H1 (cell line): ENCODE data around the gene ZFP36L1. TPM values are rescaled to one million over a fixed set of nuclear protein-coding genes. Genes with fewer than 3 reads are reported as not detected.
A peak's percentile ranks its signal among the peaks of the same experiment; 100 is the strongest.

Experiments
- CTCF ChIA-PET: fragments of 300-600 bp; sonication (Branson Sonifier 250); formaldehyde crosslinking; loops from one replicate; lab custom pipeline; 2021; ENCODE audit not compliant: partially characterized antibody; lab: Charles Lee
- POLR2A ChIA-PET: fragments of 300-600 bp; sonication (Branson Sonifier 250); formaldehyde crosslinking; loops from one replicate; lab custom pipeline; 2021; ENCODE audit warnings: inconsistent platforms; ENCODE audit not compliant: partially characterized antibody; lab: Charles Lee
- DNase-seq, 2 experiments: peaks; one replicate each; pipeline versions ENCODE4 v3.0.0 to v3.0.0-alpha.2; 2010 to 2022; ENCODE audit warnings: low spot score in 2 of 2, low read depth in 1 of 2, mixed read lengths in 1 of 2
- FAIRE-seq: peaks from 2 replicates; lab custom pipeline; 2011; peaks lifted over from hg19 to GRCh38; lab: Jason Lieb, UNC
- H2AFZ ChIP-seq: 2 replicates; pipeline ENCODE4 v1.8.1; 2012; ENCODE audit warnings: low read length, inconsistent platforms
- H2AK5ac ChIP-seq: 2 replicates; pipeline ENCODE4 v1.6.1; 2013; ENCODE audit warnings: low read depth, low read length
- H2BK120ac ChIP-seq: replicated peaks from 2 replicates; pipeline ENCODE3; 2013; ENCODE audit warnings: low read depth, low read length, inconsistent platforms
- H2BK12ac ChIP-seq: 2 replicates; pipeline ENCODE4 v1.6.1; 2013; ENCODE audit warnings: low read depth, low read length
- H2BK15ac ChIP-seq: 2 replicates; pipeline ENCODE4 v1.6.1; 2013; ENCODE audit warnings: low read length
- H2BK20ac ChIP-seq: 2 replicates; pipeline ENCODE4 v1.6.1; 2013; ENCODE audit warnings: low read length
- H2BK5ac ChIP-seq: 2 replicates; pipeline ENCODE4 v1.6.1; 2013; ENCODE audit warnings: low read depth, low read length
- H3K14ac ChIP-seq: 2 replicates; pipeline ENCODE4 v1.6.1; 2013; ENCODE audit warnings: inconsistent platforms; ENCODE audit not compliant: insufficient read length
- H3K18ac ChIP-seq: 2 replicates; pipeline ENCODE4 v1.6.1; 2013; ENCODE audit warnings: low read length; ENCODE audit errors: extremely low read depth
- H3K23ac ChIP-seq: 2 replicates; pipeline ENCODE4 v1.6.1; 2013; ENCODE audit warnings: inconsistent platforms; ENCODE audit not compliant: insufficient read length
- H3K23me2 ChIP-seq: 2 replicates; pipeline ENCODE4 v1.6.1; 2013; ENCODE audit warnings: low read depth, low read length
- H3K27ac ChIP-seq: 2 replicates; pipeline ENCODE4 v1.6.1; 2011; ENCODE audit warnings: low read depth, low read length, inconsistent platforms
- H3K27me3 ChIP-seq, 4 experiments: replicated peaks in 1 of 4; 1 replicate in 1 of 4; 2 replicates in 3 of 4; pipeline versions ENCODE4 v1.6.1 to v1.8.1; 2011 to 2013; ENCODE audit warnings: low read length in 3 of 4, mild to moderate bottlenecking in 3 of 4, inconsistent platforms in 2 of 4, mixed read lengths in 2 of 4, moderate library complexity in 1 of 4; ENCODE audit not compliant: control insufficient read depth in 3 of 4, insufficient read depth in 3 of 4; ENCODE audit errors: extremely low read depth in 1 of 4
- H3K36me3 ChIP-seq, 4 experiments: 2 replicates each; pipeline versions ENCODE4 v1.6.1 to v1.8.1; 2011 to 2013; ENCODE audit warnings: mild to moderate bottlenecking in 4 of 4, low read length in 3 of 4, moderate library complexity in 2 of 4, control low read depth in 1 of 4, inconsistent platforms in 1 of 4; ENCODE audit not compliant: insufficient read depth in 4 of 4, control insufficient read depth in 2 of 4
- H3K4ac ChIP-seq: replicated peaks from 2 replicates; pipeline ENCODE3; 2013; ENCODE audit warnings: low read length, low read depth, mixed read lengths, inconsistent platforms; ENCODE audit not compliant: insufficient read length
- H3K4me1 ChIP-seq, 4 experiments: replicated peaks in 1 of 4; 1 replicate in 1 of 4; 2 replicates in 3 of 4; pipeline versions ENCODE4 v1.6.1 to v1.8.1; 2011 to 2013; ENCODE audit warnings: low read length in 3 of 4, inconsistent platforms in 2 of 4, mixed read lengths in 1 of 4; ENCODE audit not compliant: insufficient read depth in 4 of 4, control insufficient read depth in 3 of 4
- H3K4me2 ChIP-seq, 2 experiments: 2 replicates each; pipeline versions ENCODE4 v1.6.1 to v1.8.1; 2011 to 2013; ENCODE audit warnings: low read depth in 2 of 2, low read length in 2 of 2, control low read depth in 1 of 2, inconsistent platforms in 1 of 2, mild to moderate bottlenecking in 1 of 2; ENCODE audit not compliant: insufficient read depth in 1 of 2
- H3K4me3 ChIP-seq, 4 experiments: fragments of 200-600, 300-600 bp in 1 of 4; sonication (generic), shearing (Covaris generic), sonication (Bioruptor Twin) in 1 of 4; 2 replicates each; pipeline versions ENCODE4 v1.5.1 to v1.8.1; 2011 to 2016; ENCODE audit warnings: low read length in 4 of 4, low read depth in 3 of 4, control low read depth in 2 of 4, inconsistent platforms in 2 of 4, mild to moderate bottlenecking in 2 of 4, mixed read lengths in 1 of 4, moderate library complexity in 1 of 4; ENCODE audit not compliant: insufficient read depth in 2 of 4; ENCODE audit errors: extremely low read depth in 1 of 4
- H3K56ac ChIP-seq: replicated peaks from 2 replicates; pipeline ENCODE3; 2013; ENCODE audit warnings: low read depth, mild to moderate bottlenecking, mixed read lengths, low read length, inconsistent platforms; ENCODE audit not compliant: insufficient read length
- H3K79me1 ChIP-seq: 2 replicates; pipeline ENCODE4 v1.6.1; 2013; ENCODE audit warnings: low read depth, low read length, control low read depth
- H3K79me2 ChIP-seq, 2 experiments: 2 replicates each; pipeline versions ENCODE4 v1.6.1 to v1.8.1; 2012 to 2013; ENCODE audit warnings: low read length in 2 of 2, mild to moderate bottlenecking in 2 of 2, inconsistent platforms in 1 of 2; ENCODE audit not compliant: insufficient read depth in 2 of 2, control insufficient read depth in 1 of 2
- H3K9ac ChIP-seq, 4 experiments: replicated peaks in 1 of 4; 1 replicate in 1 of 4; 2 replicates in 3 of 4; pipeline versions ENCODE4 v1.6.1 to v1.8.1; 2011 to 2013; ENCODE audit warnings: low read depth in 3 of 4, low read length in 3 of 4, control low read depth in 2 of 4, mild to moderate bottlenecking in 2 of 4, moderate library complexity in 2 of 4, inconsistent platforms in 1 of 4; ENCODE audit errors: extremely low read depth in 1 of 4
- H3K9me3 ChIP-seq, 2 experiments: 2 replicates each; pipeline versions ENCODE4 v1.6.1 to v1.8.1; 2012 to 2013; ENCODE audit warnings: mild to moderate bottlenecking in 2 of 2, moderate library complexity in 2 of 2, control low read depth in 1 of 2, inconsistent platforms in 1 of 2, low read depth in 1 of 2, low read length in 1 of 2, mixed read lengths in 1 of 2; ENCODE audit not compliant: insufficient read depth in 2 of 2
- H4K20me1 ChIP-seq, 2 experiments: replicated peaks in 1 of 2; 2 replicates each; pipeline versions ENCODE3 to v1.8.1; 2011 to 2013; ENCODE audit warnings: inconsistent platforms in 2 of 2, low read length in 2 of 2, mild to moderate bottlenecking in 1 of 2; ENCODE audit not compliant: insufficient read depth in 2 of 2, control insufficient read depth in 1 of 2
- H4K5ac ChIP-seq: 2 replicates; pipeline ENCODE4 v1.6.1; 2013; ENCODE audit warnings: low read length, low read depth, mixed read lengths, inconsistent platforms; ENCODE audit not compliant: insufficient read length
- H4K8ac ChIP-seq: 2 replicates; pipeline ENCODE4 v1.8.0; 2013; ENCODE audit warnings: mild to moderate bottlenecking, moderate library complexity, low read length, inconsistent platforms; ENCODE audit not compliant: insufficient read depth; ENCODE audit errors: extremely low read depth
- H4K91ac ChIP-seq: replicated peaks from 2 replicates; pipeline ENCODE3; 2013; ENCODE audit warnings: low read length, mixed read lengths, inconsistent platforms; ENCODE audit not compliant: insufficient read length
- BACH1 ChIP-seq: IDR thresholded peaks from 2 replicates; pipeline ENCODE4 v1.6.1; 2012; ENCODE audit warnings: low read length, improper control_type of control experiment
- CBX8 ChIP-seq: fragments of 300-800, 300-1000 bp; sonication (generic); IDR thresholded peaks from 2 replicates; pipeline ENCODE4 v1.7.1; 2016; ENCODE audit warnings: low read depth, low read length, borderline replicate concordance
- CTBP2 ChIP-seq: IDR thresholded peaks from 2 replicates; pipeline ENCODE4 v1.7.0; 2011; ENCODE audit warnings: borderline replicate concordance, mild to moderate bottlenecking, moderate library complexity, mixed read lengths, low read length; ENCODE audit not compliant: insufficient read depth, insufficient read length
- E2F6 ChIP-seq: IDR thresholded peaks from 2 replicates; pipeline ENCODE4 v1.6.1; 2012; ENCODE audit warnings: inconsistent platforms
- GTF2F1 ChIP-seq: IDR thresholded peaks from 2 replicates; pipeline ENCODE4 v1.6.1; 2012; ENCODE audit warnings: low read depth, low read length, improper control_type of control experiment, borderline replicate concordance
- NRF1 ChIP-seq: IDR thresholded peaks from 2 replicates; pipeline ENCODE4 v1.6.1; 2011; ENCODE audit warnings: mild to moderate bottlenecking, low read depth, low read length, improper control_type of control experiment
- POLR2AphosphoS5 ChIP-seq: IDR thresholded peaks from 2 replicates; pipeline ENCODE4 v1.6.1; 2011; ENCODE audit warnings: low read depth, low read length
- SAP30 ChIP-seq: fragments of 300-600 bp; sonication (generic); IDR thresholded peaks from 2 replicates; pipeline ENCODE4 v1.7.1; 2012; ENCODE audit warnings: low read length, moderate library complexity, mild to moderate bottlenecking, inconsistent platforms; ENCODE audit not compliant: insufficient read depth, insufficient replicate concordance
- TEAD4 ChIP-seq: IDR thresholded peaks from 2 replicates; pipeline ENCODE4 v1.6.1; 2012; ENCODE audit warnings: low read depth, low read length, inconsistent platforms, mixed read lengths
- WGBS, 2 experiments: shearing (Covaris generic) in 1 of 2; methylation state at CpG; one replicate each; pipeline versions ENCODE4 v1.1.6 to v1.1.7; 2013 to 2015; ENCODE audit warnings: low lambda C conversion rate in 2 of 2, mixed read lengths in 2 of 2, inconsistent platforms in 1 of 2, low coverage in 1 of 2, missing lambda C conversion rate in 1 of 2; ENCODE audit not compliant: insufficient replicate concordance in 2 of 2, insufficient coverage in 1 of 2, insufficient read length in 1 of 2; ENCODE audit errors: extremely low coverage in 1 of 2, missing lambda C conversion rate in 1 of 2; 5-methylcytosine and 5-hydroxymethylcytosine counted together
- polyA plus RNA-seq, 7 experiments: library from polyadenylated mRNA; depleted of rRNA in 3 of 7; stranded (reverse) in 5 of 7; unstranded in 2 of 7; fragments of >200 nt in 5 of 7; fragments of 200-250 nt in 2 of 7; gene quantifications; 1 replicate in 5 of 7; 2 replicates in 1 of 7; 4 replicates in 1 of 7; pipeline versions ENCODE4 v1.2.1 to v1.2.3, GENCODE V29; 2011 to 2013; ENCODE audit warnings: missing spikeins in 2 of 7, mixed read lengths in 2 of 7
- total RNA-seq: library from RNA; stranded (reverse); fragmentation: NEBNext Ultra II Directional; extraction: Animal tissue kit (Norgen Biotek cat#: 25700); gene quantifications from 2 replicates; pipeline ENCODE4 v1.2.1, GENCODE V29; 2021

Gene ZFP36L1
- total and polyA plus RNA-seq, 2 of the 8 experiments (the other 6 are each of a cell fraction or from before 2014, with no cell fraction given), result 80.4 to 132 TPM

DNA sequence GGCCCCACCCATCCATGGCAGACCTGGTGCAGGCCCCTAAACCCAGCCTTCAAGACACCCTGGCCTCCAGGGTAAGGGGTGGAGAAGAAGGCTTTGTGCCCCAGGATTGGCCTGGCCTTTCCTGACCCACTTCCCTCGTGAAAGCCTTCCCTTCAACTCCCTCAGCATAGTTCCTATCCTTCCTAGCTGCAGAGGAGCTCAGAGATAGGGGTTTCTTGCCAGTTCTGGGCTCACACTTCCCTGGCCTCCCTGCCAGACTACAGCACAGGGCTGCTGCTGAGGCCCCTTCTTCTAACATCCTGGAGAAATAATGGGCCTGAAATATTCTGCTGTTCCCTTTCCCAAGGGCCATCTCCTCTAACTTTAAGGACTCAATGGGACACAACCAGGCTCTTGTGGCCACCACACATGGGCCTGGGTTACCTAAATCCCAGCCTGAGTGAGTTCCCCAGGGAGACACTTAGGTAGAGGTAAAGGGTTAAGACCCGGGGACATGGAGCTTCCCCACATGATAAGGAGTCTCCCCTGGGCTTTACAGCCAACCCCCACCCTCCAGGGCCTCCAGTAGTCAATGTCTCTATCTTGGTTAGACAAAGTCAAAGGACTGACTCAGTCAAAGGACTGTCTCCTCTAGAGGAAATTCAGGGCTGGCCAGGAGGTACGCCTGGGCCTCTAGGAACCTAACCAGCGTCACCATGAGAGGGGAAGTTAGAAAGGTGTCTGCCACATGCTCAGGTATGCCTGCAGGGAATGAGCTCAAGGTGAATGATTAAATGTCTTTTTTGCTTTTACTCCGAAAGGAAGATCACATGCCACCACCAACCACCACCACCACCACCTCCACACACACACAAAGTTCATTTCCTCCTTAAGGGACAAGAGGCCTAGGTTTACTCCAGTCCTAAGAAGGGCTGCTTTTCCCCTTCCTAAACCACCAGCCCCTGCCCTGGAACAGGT, 7.1 kb downstream of the ZFP36L1 start:
- Histone ChIP-seq H3K79me2 (peaks cover 6 to 22% of the 10 kb centered on the region in 2 experiments), H4K20me1 (peaks cover 17 to 19% of the 10 kb centered on the region in 2 experiments), H3K79me1 (peaks cover 9% of the 10 kb centered on the region; the same call in 1 of the 2 replicates), H2BK12ac (no peak overlapping the region), H2BK120ac (no peak overlapping the region), H2AFZ (no peak overlapping the region), H3K4me1 (peaks cover 0 to 22% (median 12%) of the 10 kb centered on the region in 4 experiments; a peak in 6 of 7 replicates), H4K5ac (no peak overlapping the region), H3K27me3 (no peaks in the 10 kb centered on the region), H3K4me3 (no peak overlapping the region), H3K23me2 (no peaks in the 10 kb centered on the region; the same call in 1 of the 2 replicates), H2BK20ac (peak overlapping the region; percentile 9; the same call in 1 of the 2 replicates), H4K8ac (no peak overlapping the region), H2BK5ac (no peak overlapping the region), H3K56ac (no peak overlapping the region), H2BK15ac (0 out of 2 replicates have a peak overlapping the region, but pooled peaks have one; percentile 53), H4K91ac (no peak overlapping the region), H3K4me2 (no peak overlapping the region), H3K23ac (no peak overlapping the region), H3K4ac (no peak overlapping the region), H3K18ac (no peak overlapping the region; the same call in 1 of the 2 replicates), H3K27ac (no peak overlapping the region), H3K14ac (no peak overlapping the region), H3K9me3 (no peaks in the 10 kb centered on the region), H2AK5ac (no peak overlapping the region), H3K9ac (no peak overlapping the region), H3K36me3 (peaks cover 16 to 38% (median 25%) of the 10 kb centered on the region in 4 experiments)
- POLR2A ChIA-PET, result interaction anchor here (0.8 to 19.6 kb wide), 8 partner anchors 3 to 158 kb away, joined by 3 to 197 read pairs (median 5); partner anchors contain the start of gene ZFP36L1
- CTCF ChIA-PET, result interaction anchor here (0.6 to 4.9 kb wide), 9 partner anchors 11 to 852 kb away, joined by 3 to 31 read pairs (median 3); no protein-coding TSS in a partner anchor
- WGBS, 2 experiments, result 83% methylated on average over 5 of the region's 5 CpGs; no CpG with 5 or more reads in 1 of the 2 experiments
- FAIRE-seq, result no peak
- peak in 1 of 2 experiments; percentile 55 for DNase-seq
- TF ChIP-seq TEAD4 (no peak), GTF2F1 (no peak), CBX8 (no peak), SAP30 (no peak), BACH1 (no peak), E2F6 (no peak), POLR2AphosphoS5 (no peak; the same call in 1 of the 2 replicates), CTBP2 (no peak), NRF1 (no peak)
